ENCODE measurements around the gene RPL9.

DNA sequence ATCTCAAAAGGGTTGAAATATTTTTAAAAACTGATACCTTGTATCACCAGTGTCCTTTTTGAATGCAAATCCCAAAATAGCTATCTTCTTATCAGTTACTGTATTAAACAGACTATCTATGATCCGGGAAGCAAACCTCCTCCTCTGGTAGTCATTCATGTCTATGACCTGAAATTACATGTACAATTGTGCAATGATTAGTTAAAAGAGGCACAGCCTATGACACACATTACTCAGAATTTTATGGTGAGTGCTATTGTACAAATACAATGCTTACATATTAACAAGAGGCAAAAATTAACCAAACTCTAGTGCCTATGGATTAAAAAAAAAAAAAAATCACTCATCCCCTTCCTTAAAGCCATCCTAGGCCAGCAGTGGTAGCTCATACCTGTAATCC lies 46.9 kb upstream of the RPL9 start:
- no peak for TF ChIP-seq CTCF (IDR thresholded peaks at IDR 0.05)
- TF ChIP-seq ZFX (IDR thresholded peaks at IDR 0.05; ENCODE audit: borderline replicate concordance), result no peak

Measured in 22Rv1 (cell line).